K562 (cell line): Measurements from ENCODE around the gene SP140L. TPM values are rescaled to one million over a fixed set of nuclear protein-coding genes. Genes with fewer than 3 reads are reported as not detected.

Experiments
- ATAC-seq: fragments of 200-7000 bp; cut with Tn5 transposase; 3 replicates; pipeline ENCODE4 v1.9.1; 2020; ENCODE audit warnings: moderate library complexity
- BruUV-seq: library from RNA; stranded (reverse); fragments of 400-500 nt; replicated peaks from 2 replicates; lab custom pipeline; 2021; lab: Mats Ljungman, UMichigan
- CTCF ChIA-PET: fragments of 300-600 bp; formaldehyde crosslinking; extraction: SDS; loops from one replicate; lab custom pipeline; 2021; ENCODE audit warnings: low intra/inter-chr PET ratio; lab: Yijun Ruan, JAX
- POLR2A ChIA-PET: fragments of 300-600, 350-650 bp; sonication (Branson Sonifier 250); formaldehyde crosslinking; extraction: SDS; loops from one replicate; lab custom pipeline; 2021; ENCODE audit warnings: antibody characterized with exemption, inconsistent platforms; lab: Yijun Ruan, JAX
- DNase-seq, 4 experiments: peaks; one replicate each; pipeline versions ENCODE4 v3.0.0 to v3.0.0-alpha.2; 2011 to 2018; ENCODE audit warnings: low spot score in 3 of 4, mixed read lengths in 3 of 4; ENCODE audit errors: extremely low read depth in 1 of 4
- FAIRE-seq: peaks from 2 replicates; lab custom pipeline; 2011; peaks lifted over from hg19 to GRCh38; lab: Jason Lieb, UNC
- H2AFZ ChIP-seq: 2 replicates; pipeline ENCODE4 v1.6.0; 2011; ENCODE audit warnings: low read depth, low read length, control low read depth, inconsistent platforms
- H3K27ac ChIP-seq: fragments of 200-600 bp; 3 replicates; pipeline ENCODE4 v1.8.0; 2011; ENCODE audit warnings: low read depth, mild to moderate bottlenecking, control low read depth, inconsistent platforms, low read length, moderate library complexity, mixed read lengths; ENCODE audit errors: extremely low read depth
- H3K27me3 ChIP-seq, 2 experiments: fragments of 300-600 bp in 1 of 2; 2 replicates in 1 of 2; 3 replicates in 1 of 2; pipeline versions ENCODE4 v1.6.0 to v1.8.0; 2011; ENCODE audit warnings: inconsistent platforms in 2 of 2, low read length in 2 of 2, mild to moderate bottlenecking in 1 of 2, mixed read lengths in 1 of 2, moderate library complexity in 1 of 2; ENCODE audit not compliant: control insufficient read depth in 2 of 2, insufficient read depth in 2 of 2
- H3K36me3 ChIP-seq: fragments of 300-600 bp; 3 replicates; pipeline ENCODE4 v1.8.0; 2011; ENCODE audit warnings: mild to moderate bottlenecking, low read length, inconsistent platforms; ENCODE audit not compliant: control insufficient read depth, insufficient read depth
- H3K4me1 ChIP-seq, 2 experiments: fragments of 200-600 bp in 1 of 2; replicated peaks in 1 of 2; 2 replicates in 1 of 2; 3 replicates in 1 of 2; pipeline versions ENCODE4 v1.5.1 to v1.8.0; 2011; ENCODE audit warnings: inconsistent platforms in 2 of 2, low read length in 2 of 2, mild to moderate bottlenecking in 1 of 2, mixed read lengths in 1 of 2, moderate library complexity in 1 of 2; ENCODE audit not compliant: control insufficient read depth in 2 of 2, insufficient read depth in 2 of 2
- H3K4me2 ChIP-seq: 2 replicates; pipeline ENCODE4 v1.6.1; 2011; ENCODE audit warnings: low read length, control low read depth, inconsistent platforms, mixed read lengths; ENCODE audit not compliant: insufficient read depth
- H3K4me3 ChIP-seq: fragments of 200-600 bp; sonication (generic), shearing (Covaris generic); 2 replicates; pipeline ENCODE4 v1.5.1; 2016; ENCODE audit warnings: control low read depth, inconsistent platforms
- H3K79me2 ChIP-seq: fragments of 200-600 bp; 3 replicates; pipeline ENCODE4 v1.8.0; 2011; ENCODE audit warnings: low read length, inconsistent platforms; ENCODE audit not compliant: control insufficient read depth, insufficient read depth
- H3K9ac ChIP-seq, 2 experiments: 2 replicates each; pipeline versions ENCODE4 v1.6.0 to v1.6.1; 2011; ENCODE audit warnings: low read depth in 2 of 2, low read length in 2 of 2, control low read depth in 1 of 2, inconsistent platforms in 1 of 2, mild to moderate bottlenecking in 1 of 2, mixed read lengths in 1 of 2; ENCODE audit not compliant: insufficient read depth in 1 of 2
- H3K9me1 ChIP-seq: one replicate; pipeline ENCODE4 v1.6.0; 2011; ENCODE audit warnings: inconsistent platforms, mild to moderate bottlenecking, low read length, moderate library complexity; ENCODE audit not compliant: control insufficient read depth, insufficient read depth
- H3K9me3 ChIP-seq: replicated peaks from 2 replicates; pipeline ENCODE4 v1.5.1; 2011; ENCODE audit warnings: low read depth, low read length, inconsistent platforms; ENCODE audit not compliant: control insufficient read depth, insufficient read depth
- H4K20me1 ChIP-seq: replicated peaks from 2 replicates; pipeline ENCODE4 v1.6.1; 2011; ENCODE audit warnings: low read length, inconsistent platforms, mixed read lengths; ENCODE audit not compliant: control insufficient read depth, insufficient read depth
- ADNP ChIP-seq: fragments of 200-800 bp; sonication (Bioruptor generic); IDR thresholded peaks from 2 replicates; pipeline ENCODE4 v1.6.1; 2016; ENCODE audit warnings: missing genetic modification characterization, missing compliant biosample characterization
- BRF1 ChIP-seq: IDR thresholded peaks from 3 replicates; pipeline ENCODE4 v1.6.1; 2011; ENCODE audit warnings: borderline replicate concordance, mild to moderate bottlenecking; ENCODE audit not compliant: insufficient read length; ENCODE audit errors: extremely low read depth
- CBX3 ChIP-seq, 2 experiments: IDR thresholded peaks; 1 replicate in 1 of 2; 2 replicates in 1 of 2; pipeline ENCODE4 v1.6.1; 2012; ENCODE audit warnings: inconsistent platforms in 2 of 2, low read length in 2 of 2, borderline replicate concordance in 1 of 2, control low read depth in 1 of 2
- EP400 ChIP-seq: fragments of 450-650 bp; IDR thresholded peaks from 2 replicates; pipeline ENCODE4 v1.6.1; 2017; ENCODE audit warnings: antibody characterized with exemption, mild to moderate bottlenecking, moderate library complexity
- EWSR1 ChIP-seq: fragments of 450-650 bp; IDR thresholded peaks from 2 replicates; pipeline ENCODE4 v1.6.1; 2018; ENCODE audit warnings: borderline replicate concordance, mild to moderate bottlenecking, low read depth, moderate library complexity; ENCODE audit not compliant: partially characterized antibody
- MTA1 ChIP-seq: fragments of 450-650 bp; IDR thresholded peaks from 2 replicates; pipeline ENCODE4 v1.6.1; 2017; ENCODE audit warnings: borderline replicate concordance
- MXI1 ChIP-seq: IDR thresholded peaks from 2 replicates; pipeline ENCODE4 v1.6.1; 2011; ENCODE audit warnings: low read depth, mild to moderate bottlenecking, improper control_type of control experiment, low read length
- SREBF1 ChIP-seq: fragments of 150-350 bp; IDR thresholded peaks from 2 replicates; pipeline ENCODE4 v1.6.1; 2014; ENCODE audit warnings: antibody characterized with exemption, low read depth, low read length, borderline replicate concordance
- STAT5A ChIP-seq: IDR thresholded peaks from 2 replicates; pipeline ENCODE4 v1.6.1; 2012; ENCODE audit warnings: low read length, inconsistent platforms, borderline replicate concordance
- ZNF133 ChIP-seq: fragments of 250-450 bp; sonication (Bioruptor Pico); IDR thresholded peaks from 2 replicates; pipeline ENCODE4 v1.4.0; 2020; ENCODE audit warnings: mild to moderate bottlenecking
- WGBS: fragments of 100-300 bp; shearing (Covaris generic); methylation state at CpG from one replicate; pipeline ENCODE4 v1.1.6; 2016; ENCODE audit warnings: low coverage, mixed read lengths; ENCODE audit not compliant: insufficient coverage; ENCODE audit errors: missing lambda C conversion rate; 5-methylcytosine and 5-hydroxymethylcytosine counted together
- in situ Hi-C: fragments of 300-500 bp; cut with MboI; formaldehyde crosslinking; loops from 4 replicates; pipeline ENCODE4 v1.15.0; 2018; ENCODE audit warnings: inconsistent platforms, mixed read lengths
- intact Hi-C: fragments of 100-400 bp; cut with micrococcal nuclease; formaldehyde crosslinking; loops from 2 replicates; pipeline ENCODE4 v1.14.2; 2022
- polyA plus RNA-seq, 8 experiments: library from polyadenylated mRNA; depleted of rRNA in 4 of 8; stranded (reverse) in 5 of 8; unstranded in 3 of 8; fragments of >200 nt; fragmentation: Nextera tagmentation in 2 of 8; fragmentation: Illumina TruSeq in 1 of 8; extraction: Ambion mirVana in 2 of 8; extraction: Trizol in 1 of 8; gene quantifications; 2 replicates each; pipeline versions ENCODE4 v1.2.1 to v1.2.3, GENCODE V29; 2011 to 2014; ENCODE audit warnings: inconsistent platforms in 1 of 8, missing spikeins in 1 of 8
- total RNA-seq, 7 experiments: library from RNA; depleted of rRNA in 6 of 7; stranded (reverse); fragments of >200 nt in 6 of 7; fragmentation: Illumina TruSeq in 2 of 7; extraction: Trizol in 2 of 7; gene quantifications; 2 replicates each; pipeline versions ENCODE4 v1.2.1 to v1.2.3, GENCODE V29; 2011 to 2021; ENCODE audit warnings: low replicate concordance in 1 of 7
- TF ChIP-seq, protein P1 (sequence below): sonication (generic); formaldehyde crosslinking; IDR thresholded peaks from 2 replicates; pipeline ENCODE4 v1.8.0; 2022; ENCODE audit warnings: mild to moderate bottlenecking, low read depth, missing genetic modification reagents

The SP140L gene
- total and polyA plus RNA-seq, 9 of the 15 experiments (the other 6 are each of a cell fraction or from before 2014, with no cell fraction given): 4.0 to 15.5 (median 11.3) TPM

DNA sequence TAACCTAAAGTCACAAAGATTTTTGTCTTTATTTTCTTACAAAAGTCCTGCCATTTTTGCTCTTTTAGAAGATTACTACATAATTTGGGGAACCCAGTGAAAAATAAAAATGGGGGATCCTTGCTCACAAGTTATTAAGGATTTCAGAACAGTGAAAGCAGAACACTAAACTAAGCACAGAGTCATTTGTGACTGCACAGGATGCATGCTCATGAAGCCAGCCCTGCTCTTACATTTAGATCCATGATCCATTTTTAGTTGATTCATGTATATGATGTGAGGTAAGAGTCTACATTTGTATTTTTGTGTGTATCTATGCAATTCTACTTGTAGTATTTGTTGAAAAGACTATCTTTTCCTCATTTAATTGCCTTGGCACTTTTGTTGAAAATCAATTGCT, 21.8 kb downstream of the SP140L start (continued):
- TF ChIP-seq BRF1: no peak

DNA sequence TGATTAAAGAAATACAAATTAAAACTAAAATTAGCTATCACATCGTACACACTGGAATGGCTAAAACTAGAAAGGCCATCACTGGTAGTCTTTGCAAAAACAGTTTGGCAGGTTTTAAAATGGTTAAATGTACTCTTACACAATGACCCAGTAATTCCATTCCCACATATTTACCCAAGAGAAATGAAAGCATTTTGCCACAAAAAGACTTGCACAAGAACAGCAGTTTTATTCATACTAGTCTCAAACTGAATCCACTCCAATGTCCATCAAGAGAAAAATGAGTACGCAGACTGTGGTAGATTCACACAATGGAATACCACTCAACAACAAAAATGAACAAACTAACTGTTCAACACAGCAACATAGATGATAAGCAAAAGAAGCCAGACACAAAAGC, 29.1 kb downstream of the SP140L start:
- WGBS: 96% methylated on average over 2 of the region's 2 CpGs

More for the DNA sequence above, 29.1 kb downstream of the SP140L start:
- in situ Hi-C loops (no loop called here), intact Hi-C loops (no loop called here)
- Histone ChIP-seq H2AFZ (no peak overlapping the region), H3K79me2 (no peaks in the 10 kb centered on the region), H3K27me3 (no peaks in the 10 kb centered on the region), H3K9me1 (no peaks in the 10 kb centered on the region), H3K9me3 (no peaks in the 10 kb centered on the region), H3K9ac (no peak overlapping the region), H4K20me1 (no peaks in the 10 kb centered on the region), H3K4me1 (no peaks in the 10 kb centered on the region), H3K4me3 (no peak overlapping the region), H3K4me2 (no peak overlapping the region), H3K27ac (no peak overlapping the region), H3K36me3 (peaks cover 4% of the 10 kb centered on the region; the same call in 1 of the 3 replicates)
- POLR2A ChIA-PET: no interaction called here
- no TSS peak for BruUV-seq
- TF ChIP-seq SREBF1 (no peak), MTA1 (no peak), ZNF133 (no peak), ADNP (tag) (no peak), EWSR1 (no peak), EP400 (no peak), CBX3 (IDR thresholded peaks at IDR 0.05; ENCODE audit: borderline replicate concordance in 1 of 2, low read length in 2 of 2) (no peak), MXI1 (no peak), STAT5A (no peak)
- TF ChIP-seq, protein P1, sequence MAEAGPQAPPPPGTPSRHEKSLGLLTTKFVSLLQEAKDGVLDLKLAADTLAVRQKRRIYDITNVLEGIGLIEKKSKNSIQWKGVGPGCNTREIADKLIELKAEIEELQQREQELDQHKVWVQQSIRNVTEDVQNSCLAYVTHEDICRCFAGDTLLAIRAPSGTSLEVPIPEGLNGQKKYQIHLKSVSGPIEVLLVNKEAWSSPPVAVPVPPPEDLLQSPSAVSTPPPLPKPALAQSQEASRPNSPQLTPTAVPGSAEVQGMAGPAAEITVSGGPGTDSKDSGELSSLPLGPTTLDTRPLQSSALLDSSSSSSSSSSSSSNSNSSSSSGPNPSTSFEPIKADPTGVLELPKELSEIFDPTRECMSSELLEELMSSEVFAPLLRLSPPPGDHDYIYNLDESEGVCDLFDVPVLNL (CRISPR knock-in tag): no peak
- CTCF ChIA-PET: no interaction called here
- DNase-seq (no peak), ATAC-seq (no peak), FAIRE-seq (no peak)
